RWPE2 (cell line): ENCODE data around the gene VPS13C.
"Not testable (repeated sequence)": the region's sequence is repeated elsewhere in the genome, so short reads cannot be mapped to it uniquely, and the experiment has no call there.

ENCODE experiments used
- ATAC-seq: fragments of 200-7000 bp; cut with Tn5 transposase; 3 replicates; pipeline ENCODE4 v1.9.1; 2021; ENCODE audit warnings: low read depth
- DNase-seq: peaks from one replicate; pipeline ENCODE4 v3.0.0-alpha.2; 2020; ENCODE audit warnings: low spot score
- H3K27ac ChIP-seq: fragments of 450-650 bp; 2 replicates; pipeline ENCODE4 v1.5.1; 2017; ENCODE audit warnings: mild to moderate bottlenecking; ENCODE audit not compliant: poor library complexity, severe bottlenecking
- H3K27me3 ChIP-seq: fragments of 250-450 bp; sonication (Bioruptor Pico); 2 replicates; pipeline ENCODE4 v1.5.1; 2021; ENCODE audit warnings: mild to moderate bottlenecking, moderate library complexity; ENCODE audit not compliant: insufficient read depth, poor library complexity, severe bottlenecking
- H3K36me3 ChIP-seq: fragments of 250-450 bp; sonication (Bioruptor Pico); 2 replicates; pipeline ENCODE4 v1.5.1; 2020; ENCODE audit warnings: low read depth, mild to moderate bottlenecking, moderate library complexity
- H3K4me1 ChIP-seq: fragments of 250-450 bp; sonication (Bioruptor Pico); 2 replicates; pipeline ENCODE4 v1.5.1; 2021; ENCODE audit warnings: mild to moderate bottlenecking, moderate library complexity; ENCODE audit not compliant: insufficient read depth, poor library complexity, severe bottlenecking
- H3K4me3 ChIP-seq: fragments of 250-450 bp; sonication (Bioruptor Pico); 2 replicates; pipeline ENCODE4 v1.5.1; 2021; ENCODE audit warnings: mild to moderate bottlenecking, moderate library complexity; ENCODE audit not compliant: severe bottlenecking
- H3K9me3 ChIP-seq: fragments of 250-450 bp; sonication (Bioruptor Pico); 2 replicates; pipeline ENCODE4 v1.5.1; 2021; ENCODE audit warnings: mild to moderate bottlenecking, moderate library complexity; ENCODE audit not compliant: severe bottlenecking
- TF ChIP-seq, protein P1 (sequence below): fragments of 450-650 bp; IDR thresholded peaks from one replicate; pipeline ENCODE4 v1.5.1; 2017; ENCODE audit warnings: mild to moderate bottlenecking, moderate library complexity; ENCODE audit not compliant: poor library complexity, severe bottlenecking

Gene VPS13C

DNA sequence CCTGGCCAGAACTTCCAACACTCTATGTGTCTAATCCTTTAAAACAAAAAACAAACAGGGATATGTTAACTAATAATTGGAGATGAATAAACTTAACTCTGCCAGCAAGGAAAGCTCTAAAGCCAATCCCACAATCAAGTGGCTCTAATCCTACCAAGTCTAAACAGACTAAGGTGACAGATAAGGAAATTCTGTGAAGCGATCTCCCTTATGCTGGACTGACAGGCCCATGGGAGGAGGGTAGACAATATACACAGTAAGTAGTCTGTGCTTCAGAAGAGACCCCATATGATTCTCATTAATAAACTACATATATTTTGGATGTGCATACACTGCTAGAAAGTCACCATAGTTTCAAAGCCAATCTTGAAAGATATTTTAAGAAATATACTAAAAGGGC lies 10.1 kb downstream of the VPS13C start:
- no peak for DNase-seq
- H3K4me1 ChIP-seq, result peaks cover 3% of the 10 kb centered on the region

DNA sequence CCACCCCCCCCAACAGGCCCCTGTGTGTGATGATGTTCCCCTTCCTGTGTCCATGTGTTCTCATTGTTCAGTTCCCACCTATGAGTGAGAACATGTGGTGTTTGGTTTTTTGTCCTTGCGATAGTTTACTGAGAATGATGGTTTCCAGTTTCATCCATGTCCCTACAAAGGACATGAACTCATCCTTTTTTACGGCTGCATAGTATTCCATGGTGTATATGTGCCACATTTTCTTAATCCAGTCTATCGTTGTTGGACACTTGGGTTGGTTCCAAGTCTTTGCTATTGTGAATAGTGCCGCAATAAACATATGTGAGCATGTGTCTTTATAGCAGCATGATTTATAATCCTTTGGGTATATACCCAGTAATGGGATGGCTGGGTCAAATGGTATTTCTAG lies 12.0 kb downstream of the VPS13C start:
- not testable (repeated sequence) for H3K4me1 ChIP-seq

More for the DNA sequence above, 10.1 kb downstream of the VPS13C start:
- ATAC-seq, result no peak
- Histone ChIP-seq H3K9me3 (no peaks in the 10 kb centered on the region), H3K4me3 (no peak overlapping the region), H3K27ac (no peak overlapping the region), H3K36me3 (no peaks in the 10 kb centered on the region), H3K27me3 (no peaks in the 10 kb centered on the region)
- TF ChIP-seq, protein P1, sequence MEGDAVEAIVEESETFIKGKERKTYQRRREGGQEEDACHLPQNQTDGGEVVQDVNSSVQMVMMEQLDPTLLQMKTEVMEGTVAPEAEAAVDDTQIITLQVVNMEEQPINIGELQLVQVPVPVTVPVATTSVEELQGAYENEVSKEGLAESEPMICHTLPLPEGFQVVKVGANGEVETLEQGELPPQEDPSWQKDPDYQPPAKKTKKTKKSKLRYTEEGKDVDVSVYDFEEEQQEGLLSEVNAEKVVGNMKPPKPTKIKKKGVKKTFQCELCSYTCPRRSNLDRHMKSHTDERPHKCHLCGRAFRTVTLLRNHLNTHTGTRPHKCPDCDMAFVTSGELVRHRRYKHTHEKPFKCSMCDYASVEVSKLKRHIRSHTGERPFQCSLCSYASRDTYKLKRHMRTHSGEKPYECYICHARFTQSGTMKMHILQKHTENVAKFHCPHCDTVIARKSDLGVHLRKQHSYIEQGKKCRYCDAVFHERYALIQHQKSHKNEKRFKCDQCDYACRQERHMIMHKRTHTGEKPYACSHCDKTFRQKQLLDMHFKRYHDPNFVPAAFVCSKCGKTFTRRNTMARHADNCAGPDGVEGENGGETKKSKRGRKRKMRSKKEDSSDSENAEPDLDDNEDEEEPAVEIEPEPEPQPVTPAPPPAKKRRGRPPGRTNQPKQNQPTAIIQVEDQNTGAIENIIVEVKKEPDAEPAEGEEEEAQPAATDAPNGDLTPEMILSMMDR, result no peak

DNA sequence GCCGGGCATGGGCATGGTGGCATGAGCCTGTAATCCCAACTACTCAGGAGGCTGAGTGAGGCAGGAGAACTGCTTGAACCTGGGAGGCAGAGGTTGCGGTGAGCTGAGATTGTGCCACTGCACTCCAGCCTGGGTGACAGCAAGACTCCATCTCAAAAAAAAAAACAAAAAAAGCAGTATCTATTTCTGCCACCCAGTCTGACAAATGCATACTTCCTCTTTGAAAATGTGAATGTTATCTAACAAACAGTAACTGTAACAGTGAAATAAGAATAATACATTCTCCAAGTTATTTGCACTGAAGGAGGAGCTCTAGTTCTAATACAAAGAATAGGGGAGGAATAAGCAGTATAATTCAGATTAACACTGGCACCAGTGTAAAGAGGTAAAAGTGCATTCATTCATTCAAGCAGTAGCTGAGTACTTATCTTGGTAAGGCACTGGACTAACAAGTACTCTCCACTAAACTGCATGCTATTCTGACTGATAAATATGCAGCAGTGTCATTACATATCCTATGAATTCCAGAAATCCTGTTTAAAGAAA lies 12.9 kb downstream of the VPS13C start:
- Histone ChIP-seq H3K4me3 (no peak overlapping the region), H3K9me3 (no peaks in the 10 kb centered on the region), H3K4me1 (peaks cover 3% of the 10 kb centered on the region), H3K36me3 (peaks cover 3% of the 10 kb centered on the region; the same call in 1 of the 2 replicates), H3K27me3 (no peaks in the 10 kb centered on the region), H3K27ac (no peak overlapping the region)
- no peak for DNase-seq
- no peak for ATAC-seq
- TF ChIP-seq, protein P1, result no peak

More for the DNA sequence above, 12.0 kb downstream of the VPS13C start:
- H3K36me3 ChIP-seq, ATAC-seq, DNase-seq, H3K27me3 ChIP-seq, H3K4me3 ChIP-seq, H3K27ac ChIP-seq, H3K9me3 ChIP-seq: not testable (repeated sequence)

DNA sequence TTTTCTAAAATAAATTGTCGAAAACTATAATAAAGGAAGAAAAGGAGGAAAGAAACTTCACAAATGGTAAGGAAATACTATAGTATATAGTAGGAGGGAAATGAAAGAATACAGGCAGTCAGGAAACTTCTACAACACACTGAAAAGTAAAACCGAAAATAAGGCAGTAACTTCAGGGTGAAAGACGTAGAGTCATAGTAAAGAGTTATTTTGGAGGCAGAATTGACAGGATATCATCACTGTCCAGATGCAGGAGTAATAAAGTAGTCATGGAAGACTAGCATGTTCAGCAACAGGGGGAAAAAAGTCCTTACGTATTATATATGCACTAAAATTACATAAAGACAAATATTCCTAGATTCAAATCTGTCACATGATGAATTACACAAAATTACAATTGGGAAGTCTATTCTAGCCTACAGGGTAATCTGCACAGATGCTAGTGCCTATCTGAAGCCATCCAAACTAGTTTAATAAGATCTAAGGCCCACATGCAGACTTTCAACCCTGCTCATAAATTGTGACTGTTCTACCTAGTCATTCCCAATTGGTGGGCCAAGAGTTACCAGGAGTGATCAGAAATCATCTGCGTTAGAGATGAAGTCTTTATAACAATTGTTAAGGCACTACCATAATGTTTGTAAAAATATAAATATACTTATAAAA lies 14.0 kb downstream of the VPS13C start:
- TF ChIP-seq, protein P1, result no peak
- Histone ChIP-seq H3K9me3 (no peaks in the 10 kb centered on the region), H3K27me3 (no peaks in the 10 kb centered on the region), H3K27ac (no peak overlapping the region), H3K4me1 (no peaks in the 10 kb centered on the region), H3K4me3 (no peak overlapping the region), H3K36me3 (peaks cover 11% of the 10 kb centered on the region)
- ATAC-seq, result no peak
- DNase-seq, result no peak

DNA sequence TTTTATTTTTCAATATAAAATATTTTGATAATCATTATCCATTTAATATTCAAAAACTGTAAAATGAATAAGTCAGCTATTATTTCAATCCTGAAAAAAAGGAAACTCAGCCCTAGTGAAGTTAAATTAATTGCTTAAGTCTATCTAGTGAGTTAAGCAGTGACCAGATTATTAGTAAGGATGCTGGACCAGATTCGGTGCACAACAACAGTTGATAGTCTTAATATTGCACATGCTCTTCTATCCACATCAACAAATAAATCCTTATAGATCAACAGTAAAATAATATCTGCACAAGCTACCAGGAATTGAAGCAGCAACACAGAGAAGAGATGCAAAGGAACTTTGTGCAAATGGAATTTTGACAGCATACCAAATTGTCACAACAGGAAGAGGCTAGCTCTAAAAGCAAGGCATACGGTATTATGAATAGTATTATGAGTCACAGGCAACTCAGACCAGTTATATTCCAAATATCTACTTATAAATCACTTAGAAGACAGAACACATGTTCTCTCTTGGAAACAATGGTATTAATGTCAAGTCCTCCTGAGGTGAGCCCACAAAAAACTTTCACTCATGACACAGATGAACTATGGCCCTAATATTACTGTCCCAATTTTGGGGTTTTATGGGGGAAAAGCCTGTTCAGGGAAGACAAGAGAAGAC lies 24.9 kb downstream of the VPS13C start:
- no peaks in the 10 kb centered on the region for H3K27me3 ChIP-seq
- no peak for DNase-seq
- H3K9me3 ChIP-seq, result no peaks in the 10 kb centered on the region
- H3K4me3 ChIP-seq, result no peak overlapping the region
- ATAC-seq, result peak; percentile 99
- H3K4me1 ChIP-seq, result peaks cover 15% of the 10 kb centered on the region
- TF ChIP-seq, protein P1, result no peak
- H3K27ac ChIP-seq, result peak overlapping the region; percentile 18
- H3K36me3 ChIP-seq, result peaks cover 49% of the 10 kb centered on the region
